Stomach (tissue), 9 donors: Measurements from ENCODE around the gene OR51S1. TPM values are rescaled to one million over a fixed set of nuclear protein-coding genes. Genes with fewer than 3 reads are reported as not detected.

ENCODE experiments used
- DNase-seq, 2 donors: peaks; one replicate each; pipeline versions ENCODE4 v3.0.0 to v3.0.0-alpha.2; 2013 to 2019
- H3K27ac ChIP-seq, 5 donors: fragments of 200-600 bp in 4 of 5; sonication (generic) in 4 of 5; one replicate each; pipeline ENCODE4 v1.5.1; 2013 to 2019; ENCODE audit warnings: mild to moderate bottlenecking in 1 of 5, moderate library complexity in 1 of 5
- H3K27me3 ChIP-seq, 3 donors: fragments of 200-600 bp; sonication (generic); one replicate each; pipeline ENCODE4 v1.5.1; 2017 to 2019; ENCODE audit warnings: mixed run types in 1 of 3
- H3K36me3 ChIP-seq, 4 donors: fragments of 200-600 bp; sonication (generic); 1 replicate in 3 of 4; 2 replicates in 1 of 4; pipeline ENCODE4 v1.5.1; 2016 to 2019
- H3K4me1 ChIP-seq, 4 donors: fragments of 200-600 bp; sonication (generic); one replicate each; pipeline ENCODE4 v1.5.1; 2016 to 2019
- H3K4me3 ChIP-seq, 4 donors: fragments of 200-600 bp; sonication (generic) in 3 of 4; one replicate each; pipeline ENCODE4 v1.5.1; 2016 to 2019; ENCODE audit warnings: mild to moderate bottlenecking in 1 of 4
- H3K9me3 ChIP-seq, 4 donors: fragments of 200-600 bp; sonication (generic); one replicate each; pipeline ENCODE4 v1.5.1; 2016 to 2019
- CTCF ChIP-seq, 7 experiments: fragments of 450-650 bp in 4 of 7; fragments of 200-600 bp in 3 of 7; sonication (generic) in 3 of 7; IDR thresholded peaks; one replicate each; pipeline ENCODE4 v1.5.1; 2016 to 2019; ENCODE audit warnings: antibody characterized with exemption in 7 of 7, control low read depth in 2 of 7, mild to moderate bottlenecking in 1 of 7
- EP300 ChIP-seq: sonication (generic); formaldehyde crosslinking; IDR thresholded peaks from one replicate; pipeline ENCODE4 v1.6.1; 2017; ENCODE audit warnings: antibody characterized with exemption
- POLR2A ChIP-seq, 4 donors: fragments of 450-650 bp; IDR thresholded peaks; one replicate each; pipeline ENCODE4 v1.6.1; 2016; ENCODE audit warnings: antibody characterized with exemption in 4 of 4, control low read depth in 2 of 4, mild to moderate bottlenecking in 1 of 4, moderate library complexity in 1 of 4
- POLR2AphosphoS5 ChIP-seq, 3 donors: sonication (generic); formaldehyde crosslinking; IDR thresholded peaks; one replicate each; pipeline ENCODE4 v1.6.1; 2016; ENCODE audit warnings: antibody characterized with exemption in 3 of 3
- WGBS, 5 donors: extraction: QIAGEN DNeasy Blood & Tissue Kit in 3 of 5; methylation state at CpG; one replicate each; pipeline versions ENCODE4 v1.1.5 to v1.1.7; 2013 to 2018; 5-methylcytosine and 5-hydroxymethylcytosine counted together
- intact Hi-C: fragments of 100-400 bp; cut with DNase I; formaldehyde crosslinking; loops from one replicate; pipeline ENCODE4 v1.15.1; 2023; ENCODE audit warnings: low total_unique reads
- polyA plus RNA-seq, 3 donors: library from polyadenylated mRNA; stranded (reverse); fragments of 200-250 nt; gene quantifications; one replicate each; pipeline ENCODE4 v1.2.3, GENCODE V29; 2013
- total RNA-seq, 5 donors: library from RNA; depleted of rRNA; stranded (reverse); fragments of >200 nt; gene quantifications; one replicate each; pipeline versions ENCODE4 v1.1.0 to v1.2.3, GENCODE V29; 2014 to 2016
- donor health status: healthy with polysubstance abuse.
- donor health status: Bipolar disorder and iron deficiency.
- donor health status: healthy.

Gene OR51S1
- total and polyA plus RNA-seq, 8 donors: not detected

- Histone ChIP-seq H3K4me1 (peaks cover 0 to 10% (median 2%) of the 10 kb centered on the region in 4 donors), H3K27me3 (no peaks in the 10 kb centered on the region), H3K27ac (no peak overlapping the region), H3K4me3 (no peak overlapping the region), H3K36me3 (no peaks in the 10 kb centered on the region), H3K9me3 (peaks cover 0 to 6% (median 0%) of the 10 kb centered on the region in 4 donors)
- intact Hi-C loops: no loop called here
- TF ChIP-seq POLR2AphosphoS5 (IDR thresholded peaks at IDR 0.05) (peak in 1 of 3 donors; percentile 50), EP300 (no peak)
- peak; percentile 38 to 61 for DNase-seq
- WGBS, 5 donors: 3 to 10% (median 5%) methylated on average over 4 of the region's 4 CpGs
These were observed 2.0 kb upstream of the OR51S1 start for GRCh38 chr11:4851033-4851432.

- no peak overlapping the region for H3K4me3 ChIP-seq
- peak in 1 of 2 donors; percentile 44 for DNase-seq
- H3K27me3 ChIP-seq: no peaks in the 10 kb centered on the region
- intact Hi-C loops: no loop called here
- 66 to 83% (median 79%) methylated on average over 2 of the region's 2 CpGs for whole genome bisulfite sequencing, 5 donors
- H3K36me3 ChIP-seq: no peaks in the 10 kb centered on the region
- no peaks in the 10 kb centered on the region for H3K4me1 ChIP-seq
- H3K27ac ChIP-seq: no peak overlapping the region
- H3K9me3 ChIP-seq: no peaks in the 10 kb centered on the region
- TF ChIP-seq POLR2AphosphoS5 (IDR thresholded peaks at IDR 0.05) (no peak), CTCF (IDR thresholded peaks at IDR 0.05) (no peak), POLR2A (IDR thresholded peaks at IDR 0.05) (no peak), EP300 (no peak)
These were observed 9.0 kb downstream of the OR51S1 start for GRCh38 chr11:4839851-4840549.

- Histone ChIP-seq H3K36me3 (no peaks in the 10 kb centered on the region), H3K4me1 (peaks cover 0 to 5% (median 0%) of the 10 kb centered on the region in 4 donors), H3K9me3 (no peaks in the 10 kb centered on the region), H3K4me3 (no peak overlapping the region), H3K27ac (no peak overlapping the region), H3K27me3 (no peaks in the 10 kb centered on the region)
- WGBS, 5 donors: 60 to 74% (median 67%) methylated on average over 2 of the region's 2 CpGs
- TF ChIP-seq EP300 (no peak), POLR2AphosphoS5 (IDR thresholded peaks at IDR 0.05) (no peak), CTCF (IDR thresholded peaks at IDR 0.05) (no peak), POLR2A (IDR thresholded peaks at IDR 0.05) (no peak)
- intact Hi-C loops: no loop called here
- DNase-seq: no peak
These were observed 18.1 kb downstream of the OR51S1 start for GRCh38 chr11:4830909-4831308.

GRCh38 chr11:4830346-4830745, 18.7 kb downstream of the OR51S1 start:
- DNase-seq: no peak
- TF ChIP-seq CTCF (IDR thresholded peaks at IDR 0.05) (no peak), POLR2AphosphoS5 (IDR thresholded peaks at IDR 0.05) (no peak), POLR2A (IDR thresholded peaks at IDR 0.05) (no peak), EP300 (no peak)
- Histone ChIP-seq H3K9me3 (no peaks in the 10 kb centered on the region), H3K36me3 (no peaks in the 10 kb centered on the region), H3K4me3 (no peak overlapping the region), H3K27ac (no peak overlapping the region), H3K4me1 (peaks cover 0 to 6% (median 0%) of the 10 kb centered on the region in 4 donors), H3K27me3 (no peaks in the 10 kb centered on the region)
- intact Hi-C loops: no loop called here
- WGBS, 5 donors: 57 to 82% (median 73%) methylated on average over 1 of the region's 1 CpG

GRCh38 chr11:4826425-4826824, 22.6 kb downstream of the OR51S1 start:
- no peak for TF ChIP-seq POLR2AphosphoS5 (IDR thresholded peaks at IDR 0.05)
- TF ChIP-seq CTCF (IDR thresholded peaks at IDR 0.05): peak in 2 of 7 experiments; percentile 42 to 63
- no peak for TF ChIP-seq POLR2A (IDR thresholded peaks at IDR 0.05)
- H3K27me3 ChIP-seq: no peaks in the 10 kb centered on the region
- intact Hi-C loops: loop anchor here (10.0 kb wide), 1 partner anchor 192 kb away; the partner anchor contains the start of gene OR51D1
- H3K27ac ChIP-seq: peak overlapping the region in 1 of 5 donors; percentile 4
- H3K9me3 ChIP-seq: no peaks in the 10 kb centered on the region
- H3K36me3 ChIP-seq: no peaks in the 10 kb centered on the region
- peak in 1 of 2 donors; percentile 35 for DNase-seq
- peaks cover 0 to 6% (median 0%) of the 10 kb centered on the region in 4 donors for H3K4me1 ChIP-seq
- H3K4me3 ChIP-seq: no peak overlapping the region
